Occipital lobe (tissue), 2 donors: Measurements from ENCODE around the gene COL2A1. TPM values are rescaled to one million over a fixed set of nuclear protein-coding genes. Genes with fewer than 3 reads are reported as not detected.
A peak's percentile ranks its signal among the peaks of the same experiment; 100 is the strongest.
"Not testable (repeated sequence)": the region's sequence is repeated elsewhere in the genome, so short reads cannot be mapped to it uniquely, and the experiment has no call there.

ENCODE experiments used
- DNase-seq: peaks from one replicate; lab custom pipeline; 2025; lab: John Stamatoyannopoulos, UW
- total RNA-seq: library from RNA; depleted of rRNA; stranded (reverse); fragments of >200 nt; gene quantifications from one replicate; pipeline ENCODE4 v1.2.3, GENCODE V29; 2014

COL2A1 gene
- total RNA-seq, 1 donor from 2014 or later, result 0.78 TPM

DNA sequence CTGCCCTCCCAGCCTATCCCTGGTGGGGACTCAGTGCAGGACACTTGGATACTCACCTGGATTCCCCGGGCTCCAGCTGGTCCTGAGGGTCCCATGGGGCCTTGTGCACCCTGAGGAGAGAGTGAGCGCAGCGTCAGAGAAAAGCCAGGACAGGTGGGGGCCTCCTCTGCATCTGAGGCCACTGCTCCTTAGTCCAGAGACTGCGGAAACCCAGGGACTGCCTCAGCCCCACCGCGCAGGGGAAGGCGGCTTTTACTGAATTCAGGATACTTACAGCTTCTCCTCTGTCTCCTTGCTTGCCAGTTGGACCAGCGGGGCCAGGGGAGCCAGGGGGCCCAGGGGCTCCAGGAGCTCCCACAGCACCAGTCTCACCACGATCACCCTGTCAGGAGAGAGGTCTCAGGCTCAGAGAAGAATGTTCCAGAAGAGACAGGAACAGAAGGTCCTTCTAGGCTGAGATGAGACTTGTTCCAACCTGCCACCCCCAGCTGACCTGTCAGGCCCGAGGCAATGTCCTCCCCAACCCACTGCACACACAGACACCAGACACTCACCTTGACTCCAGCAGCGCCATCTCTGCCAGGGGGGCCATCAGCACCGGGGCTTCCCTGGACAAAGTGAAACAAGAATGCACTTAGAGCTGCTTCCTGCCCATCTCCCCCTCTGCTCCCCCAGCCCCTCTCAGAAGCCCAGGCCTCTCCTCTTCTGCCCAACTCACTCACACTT is 27.1 kb downstream of the COL2A1 start:
- DNase-seq, result no peak

DNA sequence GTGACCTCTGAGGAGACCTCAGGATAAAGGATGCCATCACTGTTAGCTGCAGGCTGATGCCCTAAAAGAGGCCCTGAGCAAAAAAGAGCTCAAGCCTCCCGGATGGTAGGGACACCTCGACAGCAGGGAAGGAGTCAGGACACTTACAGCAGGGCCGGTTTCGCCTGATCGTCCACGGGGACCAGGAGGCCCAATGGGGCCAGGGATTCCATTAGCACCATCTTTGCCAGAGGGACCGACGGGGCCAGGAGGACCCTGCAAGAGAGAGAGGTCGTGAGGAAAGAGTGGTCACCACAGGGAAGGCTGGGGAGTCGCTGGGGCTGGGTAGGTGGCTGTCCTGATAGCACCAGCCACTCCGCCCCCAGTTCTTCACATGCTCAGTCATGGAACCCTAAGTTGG is 28.5 kb downstream of the COL2A1 start:
- DNase-seq, result no peak

DNA sequence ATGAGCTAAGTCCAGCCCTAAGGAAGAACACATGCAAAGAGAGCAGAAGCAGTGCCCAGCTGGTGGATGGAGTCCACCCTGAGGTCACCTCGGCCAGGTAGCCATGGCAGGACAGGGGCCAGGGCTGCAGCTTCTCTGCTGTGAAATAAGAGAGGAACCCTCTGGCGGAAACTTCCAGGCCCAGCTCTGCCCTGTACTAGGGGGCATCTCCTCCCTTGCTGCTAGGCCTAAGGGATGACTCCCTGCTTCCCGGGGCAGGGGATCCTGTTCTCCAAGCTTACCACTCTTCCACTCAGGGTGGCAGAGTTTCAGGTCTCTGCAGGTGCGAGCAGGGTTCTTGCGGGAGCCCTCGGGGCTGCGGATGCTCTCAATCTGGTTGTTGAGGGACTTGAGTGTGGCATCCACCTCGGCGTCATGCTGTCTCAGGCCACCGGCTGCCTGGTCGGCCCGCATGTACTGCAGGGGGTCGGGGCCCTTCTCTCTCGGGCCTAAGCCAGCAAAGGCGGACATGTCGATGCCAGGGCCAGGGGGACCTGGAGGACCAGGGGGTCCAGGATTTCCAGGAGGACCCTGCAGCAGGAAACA is 29.1 kb downstream of the COL2A1 start:
- DNase-seq, result no peak

DNA sequence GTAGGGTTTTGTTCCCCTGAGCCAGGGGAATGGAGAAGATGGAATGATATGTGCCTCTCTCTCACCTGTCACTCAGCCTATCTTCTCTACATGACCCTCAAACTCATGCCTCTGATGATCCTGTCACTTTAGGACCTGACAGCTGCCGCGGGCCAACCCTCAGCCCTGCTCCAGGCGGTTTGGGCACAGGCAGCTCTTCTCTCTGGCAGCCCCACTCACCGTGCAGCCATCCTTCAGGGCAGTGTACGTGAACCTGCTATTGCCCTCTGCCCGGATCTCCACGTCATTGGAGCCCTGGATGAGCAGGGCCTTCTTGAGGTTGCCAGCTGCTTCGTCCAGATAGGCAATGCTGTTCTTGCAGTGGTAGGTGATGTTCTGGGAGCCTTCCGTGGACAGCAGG is 30.4 kb downstream of the COL2A1 start:
- DNase-seq, result no peak

DNA sequence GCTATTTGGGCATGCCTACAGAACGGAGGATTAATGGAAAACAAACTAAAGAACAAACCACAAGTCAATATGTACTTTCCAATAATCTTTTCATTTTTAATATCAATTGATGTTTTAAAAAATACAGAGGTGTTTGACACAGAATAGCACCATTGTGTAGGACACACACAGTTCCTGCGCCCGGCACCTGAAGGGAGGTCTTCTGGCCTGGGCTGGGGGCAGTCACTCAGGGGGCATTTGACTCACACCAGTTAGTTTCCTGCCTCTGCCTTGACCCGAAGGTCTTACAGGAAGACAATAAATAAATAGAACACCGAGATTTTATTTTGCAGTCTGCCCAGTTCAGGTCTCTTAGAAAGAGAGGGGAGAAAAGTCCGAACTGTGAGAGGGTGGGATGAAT is 31.4 kb downstream of the COL2A1 start:
- no peak for DNase-seq

DNA sequence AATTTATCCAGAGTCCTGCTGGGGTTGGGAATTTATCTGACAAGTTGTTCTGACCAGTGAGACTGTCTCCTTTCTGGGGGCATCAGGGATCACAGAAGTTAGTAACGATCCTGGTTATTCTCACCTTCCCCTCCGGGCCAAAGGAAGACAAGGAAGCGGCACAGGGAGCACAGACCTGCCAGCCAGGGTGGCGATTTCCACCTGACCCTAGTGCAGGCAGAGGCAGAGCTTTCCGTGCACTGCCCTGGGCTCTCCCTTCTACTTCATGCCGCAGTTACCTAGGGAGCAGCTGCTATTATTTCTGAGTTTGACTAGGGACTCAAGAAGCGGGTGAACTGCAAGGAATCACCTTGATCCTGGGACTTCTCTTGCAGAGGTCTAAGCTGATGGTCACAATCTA is 33.4 kb downstream of the COL2A1 start:
- no peak for DNase-seq

DNA sequence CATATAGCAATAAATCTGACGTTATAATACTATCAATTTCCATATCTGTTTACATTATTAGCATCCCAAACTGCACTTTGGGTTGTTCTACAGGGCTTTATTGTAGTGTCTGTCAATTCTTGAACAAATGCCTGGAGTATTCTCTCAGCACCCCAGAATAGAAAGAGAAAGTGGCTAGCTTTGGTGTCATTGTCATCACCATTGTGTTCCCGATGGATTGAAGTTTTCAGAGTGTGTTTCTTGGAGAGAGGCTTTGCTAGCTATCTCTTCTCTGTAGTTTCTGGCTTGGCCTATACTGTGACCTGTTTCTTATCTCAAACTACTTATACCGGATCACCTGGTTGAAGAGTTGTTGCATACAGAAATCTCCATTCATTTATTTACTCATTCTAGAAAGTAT is 34.4 kb downstream of the COL2A1 start:
- DNase-seq, result no peak

DNA sequence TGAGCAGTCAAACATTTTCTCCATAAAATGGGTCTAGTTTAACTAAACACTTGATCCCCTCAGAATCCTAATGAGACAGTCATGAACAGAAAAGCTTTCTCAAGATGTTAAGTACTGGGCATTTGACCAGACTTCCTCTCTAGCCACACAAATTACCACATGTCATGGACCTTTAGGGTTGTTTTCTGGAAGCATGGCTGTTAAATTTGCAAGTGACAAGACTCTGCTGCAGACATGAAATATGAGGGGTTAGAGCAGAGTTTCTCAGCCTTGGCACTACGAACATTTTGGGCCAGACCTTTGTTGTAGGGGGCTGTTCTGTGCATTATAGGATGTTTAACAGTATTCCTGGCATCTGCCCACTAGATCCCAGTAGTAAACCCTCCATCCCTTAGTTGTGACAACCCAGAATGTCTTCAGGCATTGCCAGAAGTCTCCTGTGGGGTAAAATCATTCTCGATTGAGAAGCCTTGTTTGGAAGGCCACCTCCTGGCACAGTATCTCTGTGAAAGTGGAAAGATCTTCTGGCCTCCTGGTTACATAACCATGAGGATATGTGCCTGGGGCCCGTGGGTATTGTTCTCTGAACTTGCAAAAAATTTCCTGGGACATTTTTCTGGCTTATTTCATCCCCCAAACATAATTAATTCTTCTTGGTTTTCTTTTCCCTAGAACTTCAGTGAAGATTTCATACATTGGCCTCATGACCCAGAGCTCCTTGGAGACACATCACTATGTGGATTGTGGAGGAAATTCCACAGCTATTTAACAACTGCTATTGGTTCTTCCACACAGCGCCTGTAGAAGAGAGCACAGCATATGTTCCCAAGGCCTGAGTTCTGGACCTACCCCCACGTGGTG is 36.6 kb downstream of the COL2A1 start:
- DNase-seq, result no peak

DNA sequence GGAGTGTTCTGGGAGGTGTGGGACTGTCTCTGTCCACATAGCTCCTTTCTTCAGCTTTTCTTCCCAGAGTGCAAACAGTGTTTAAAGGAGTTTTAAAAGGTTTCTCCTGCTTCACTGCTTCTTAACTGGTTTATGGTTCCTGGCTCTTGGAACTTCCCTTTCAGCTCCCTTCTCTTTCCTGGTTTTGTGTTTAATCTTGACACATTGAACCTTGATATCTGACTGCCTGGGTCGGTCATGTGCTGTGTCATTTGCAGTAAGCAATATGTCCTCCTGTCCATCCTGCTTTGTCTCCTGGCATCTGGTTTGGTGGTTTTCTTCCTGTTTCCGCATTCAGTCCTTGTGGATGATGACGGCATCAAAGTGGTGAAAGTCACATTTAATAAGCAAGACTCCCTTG is 38.7 kb downstream of the COL2A1 start:
- DNase-seq, result no peak

DNA sequence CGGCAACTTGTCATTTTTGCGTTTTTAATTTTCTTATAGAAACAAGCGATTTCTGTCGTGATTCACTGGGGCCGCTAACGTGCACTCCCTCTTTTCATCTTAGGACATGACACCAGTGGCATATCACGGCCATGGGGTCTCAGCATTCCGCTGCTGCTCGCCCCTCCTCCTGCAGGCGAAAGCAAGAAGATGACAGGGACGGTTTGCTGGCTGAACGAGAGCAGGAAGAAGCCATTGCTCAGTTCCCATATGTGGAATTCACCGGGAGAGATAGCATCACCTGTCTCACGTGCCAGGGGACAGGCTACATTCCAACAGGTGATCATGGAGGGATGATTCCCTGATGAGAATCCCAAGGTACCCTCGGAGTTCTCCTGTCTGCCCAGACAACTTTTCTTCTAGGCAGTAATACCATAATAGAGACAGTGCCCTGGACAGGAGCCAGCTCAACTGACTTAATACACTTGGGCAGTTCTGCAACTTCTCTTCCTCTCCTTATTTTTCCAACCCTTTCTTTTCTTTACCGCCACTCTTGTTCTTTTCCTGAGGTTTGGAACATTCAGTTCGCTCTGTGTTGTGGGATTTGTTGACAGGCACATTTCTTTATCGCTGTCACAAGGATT is 40.1 kb downstream of the COL2A1 start:
- no peak for DNase-seq

DNA sequence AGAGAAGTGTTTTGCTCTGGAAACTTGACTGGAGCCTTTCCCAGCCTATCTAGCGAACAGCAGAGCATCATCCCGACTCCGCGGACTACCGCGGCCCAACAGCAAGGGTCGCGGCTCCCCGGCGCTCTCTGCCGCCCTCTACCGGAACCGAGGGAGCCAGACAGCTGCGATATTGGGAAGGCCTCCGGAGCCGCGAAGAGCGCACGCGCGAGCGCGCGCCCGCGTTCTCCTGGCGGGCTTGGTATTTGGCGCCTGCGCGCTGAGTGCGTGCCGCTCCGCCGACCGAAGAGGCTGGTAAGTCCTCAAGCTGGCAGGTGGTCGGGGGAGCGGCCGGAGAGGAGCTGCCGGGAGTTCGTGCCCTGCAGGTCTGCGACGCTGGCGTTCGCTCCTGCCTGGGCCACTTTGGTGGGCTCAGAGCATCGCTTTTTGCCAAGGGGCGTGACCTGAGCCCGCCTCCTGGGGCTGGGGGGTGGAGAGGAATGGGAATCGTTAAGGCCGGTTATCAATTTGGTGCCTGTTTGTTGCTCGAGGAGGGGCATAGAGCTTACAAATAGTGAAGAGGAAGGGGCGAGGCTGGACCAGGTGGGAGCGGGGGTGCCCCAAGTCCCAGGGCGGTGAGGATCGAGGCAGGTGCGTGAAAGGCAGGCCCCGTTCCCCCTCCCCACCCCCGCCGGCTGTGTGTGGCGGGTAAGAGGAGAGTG is 40.8 kb downstream of the COL2A1 start, which contains the start of gene TMEM106C:
TSS of gene TMEM106C (plus strand) at position 257 of the 701 bp plus-strand sequence. CDS start 641 bp downstream, outside the sequence.
- DNase-seq, result peak; percentile 87

DNA sequence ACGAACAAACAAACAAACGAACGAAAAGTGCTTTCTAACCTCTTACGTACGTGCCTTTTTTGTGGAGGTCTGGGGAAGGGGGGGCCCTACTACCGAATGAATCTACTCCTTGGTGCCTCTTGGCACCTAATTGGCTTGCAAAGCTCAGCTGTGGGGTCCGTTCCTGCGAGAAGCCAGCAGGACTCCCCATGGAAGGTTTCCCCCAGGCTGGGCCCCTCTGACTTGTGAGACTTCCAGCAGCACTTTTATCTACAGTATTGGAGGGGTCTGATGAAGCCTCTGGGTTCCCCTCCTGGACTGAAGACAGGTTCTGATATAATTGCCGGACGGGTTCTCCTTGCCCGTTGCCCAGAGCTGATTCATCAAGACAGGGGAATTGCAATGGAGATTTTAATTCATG is 42.1 kb downstream of the COL2A1 start:
- DNase-seq, result no peak

DNA sequence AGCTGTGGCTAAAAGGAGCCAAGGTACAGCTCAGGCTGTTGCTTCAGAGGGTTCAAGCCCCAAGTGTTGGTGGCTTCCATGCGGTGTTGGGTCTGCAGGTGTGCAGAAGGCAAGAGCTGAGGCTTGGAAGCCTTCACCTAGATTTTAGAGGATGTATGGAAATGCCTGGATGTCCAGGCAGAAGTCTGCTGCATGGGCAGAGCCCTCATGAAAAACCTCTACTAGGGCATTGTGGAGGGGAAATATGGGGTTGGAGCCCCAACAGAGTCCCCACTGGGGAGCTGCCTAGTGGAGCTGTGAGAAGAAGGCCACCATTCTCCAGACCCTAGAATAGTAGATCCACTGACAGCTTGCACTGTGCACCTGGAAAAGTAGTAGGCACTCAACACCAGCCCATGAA is 46.6 kb downstream of the COL2A1 start:
- not testable (repeated sequence) for DNase-seq

DNA sequence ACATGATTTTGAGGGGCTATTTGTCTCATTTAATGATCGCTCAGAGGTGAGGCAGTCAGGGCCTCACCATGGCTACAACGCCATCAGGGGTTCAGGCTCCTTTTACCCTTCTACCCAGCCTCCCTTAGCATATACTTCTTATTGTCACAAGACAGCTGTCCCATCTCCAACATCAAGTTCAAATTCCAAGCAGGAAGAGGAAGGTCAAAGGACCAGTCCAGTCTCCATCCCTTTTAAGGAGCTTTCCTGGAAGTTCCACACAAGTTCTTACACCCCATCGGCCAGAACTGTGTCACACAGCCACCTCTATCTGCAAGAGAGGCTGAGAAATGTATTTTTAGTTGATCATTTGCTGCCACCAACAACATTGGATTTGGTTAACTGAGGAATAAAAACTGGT is 49.2 kb downstream of the COL2A1 start:
- DNase-seq, result no peak

DNA sequence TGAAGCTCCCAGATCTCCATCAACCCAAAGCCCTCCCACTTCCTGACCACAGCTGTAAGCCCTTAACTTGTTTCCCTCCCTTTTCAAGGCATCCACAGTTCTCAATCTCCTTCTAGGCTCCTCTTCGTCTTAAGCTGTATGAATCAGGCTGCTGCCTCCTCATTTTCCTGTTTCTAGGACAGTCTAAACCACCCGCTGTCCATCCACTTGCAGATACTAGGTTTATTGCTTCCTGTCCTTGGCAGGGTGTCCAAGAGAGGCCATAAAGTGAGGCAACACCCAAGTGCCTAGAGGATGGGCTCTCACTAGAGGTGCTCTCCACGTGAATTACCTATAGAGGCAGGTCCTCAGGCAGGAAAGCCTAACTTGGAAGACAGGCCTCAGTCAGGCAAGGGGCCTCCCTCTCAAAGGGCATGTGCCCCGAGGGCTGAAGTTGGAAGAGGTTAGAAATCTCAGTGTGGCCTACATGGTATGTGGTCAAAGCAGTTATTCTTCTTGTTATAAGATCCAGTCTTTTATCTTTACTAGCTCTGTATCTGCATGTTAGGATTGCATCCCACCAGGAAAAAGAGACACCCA is 49.7 kb downstream of the COL2A1 start:
- DNase-seq, result no peak

DNA sequence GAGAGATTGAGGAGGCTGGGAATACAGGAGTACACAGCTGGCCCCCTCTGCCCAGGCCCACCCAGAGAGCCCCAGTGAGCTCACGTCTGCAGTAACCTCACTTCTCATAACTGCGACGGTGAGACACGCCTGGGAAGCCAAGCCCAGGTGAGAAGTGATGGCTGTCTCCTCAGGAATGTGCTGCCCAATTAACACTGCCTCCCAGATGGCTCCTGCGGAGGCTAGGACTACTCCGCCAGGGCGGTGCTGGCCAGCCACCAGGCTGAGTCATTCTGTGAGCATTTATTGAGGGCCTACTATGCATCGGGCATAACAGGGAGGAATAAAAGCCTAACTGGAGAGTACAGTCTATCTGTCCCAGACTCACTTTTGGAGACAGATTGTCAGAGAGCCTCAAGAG is 50.2 kb downstream of the COL2A1 start:
- no peak for DNase-seq

DNA sequence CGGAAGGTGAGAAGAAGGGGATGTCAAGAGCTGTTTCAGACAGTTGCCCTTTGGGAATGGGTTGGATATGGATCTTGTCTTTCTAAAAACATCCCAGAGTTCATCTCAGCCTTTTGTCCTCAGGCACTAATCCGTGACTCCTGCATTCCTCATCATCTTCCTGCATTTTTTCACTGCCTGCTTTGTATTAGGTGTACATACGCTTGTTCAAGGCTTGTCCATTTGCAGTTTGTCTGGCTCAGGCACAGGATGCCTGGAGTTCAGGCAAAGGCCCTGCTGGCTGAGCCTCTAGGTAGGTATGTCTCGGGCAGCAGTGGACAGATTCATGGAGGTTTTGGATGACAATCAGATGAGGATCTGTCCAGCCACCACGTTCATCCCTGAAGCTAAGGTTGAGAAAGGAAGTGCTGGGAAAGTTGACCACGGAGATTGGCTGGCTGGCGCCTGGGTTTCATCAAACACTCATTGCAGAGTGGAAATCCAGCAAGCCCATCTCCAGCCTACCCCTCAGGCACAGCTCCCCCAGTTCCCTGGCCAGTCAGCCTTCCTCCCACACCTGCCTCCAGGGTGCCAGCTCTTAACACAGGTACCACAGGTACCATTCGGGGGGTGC is 53.3 kb downstream of the COL2A1 start:
- DNase-seq, result no peak

DNA sequence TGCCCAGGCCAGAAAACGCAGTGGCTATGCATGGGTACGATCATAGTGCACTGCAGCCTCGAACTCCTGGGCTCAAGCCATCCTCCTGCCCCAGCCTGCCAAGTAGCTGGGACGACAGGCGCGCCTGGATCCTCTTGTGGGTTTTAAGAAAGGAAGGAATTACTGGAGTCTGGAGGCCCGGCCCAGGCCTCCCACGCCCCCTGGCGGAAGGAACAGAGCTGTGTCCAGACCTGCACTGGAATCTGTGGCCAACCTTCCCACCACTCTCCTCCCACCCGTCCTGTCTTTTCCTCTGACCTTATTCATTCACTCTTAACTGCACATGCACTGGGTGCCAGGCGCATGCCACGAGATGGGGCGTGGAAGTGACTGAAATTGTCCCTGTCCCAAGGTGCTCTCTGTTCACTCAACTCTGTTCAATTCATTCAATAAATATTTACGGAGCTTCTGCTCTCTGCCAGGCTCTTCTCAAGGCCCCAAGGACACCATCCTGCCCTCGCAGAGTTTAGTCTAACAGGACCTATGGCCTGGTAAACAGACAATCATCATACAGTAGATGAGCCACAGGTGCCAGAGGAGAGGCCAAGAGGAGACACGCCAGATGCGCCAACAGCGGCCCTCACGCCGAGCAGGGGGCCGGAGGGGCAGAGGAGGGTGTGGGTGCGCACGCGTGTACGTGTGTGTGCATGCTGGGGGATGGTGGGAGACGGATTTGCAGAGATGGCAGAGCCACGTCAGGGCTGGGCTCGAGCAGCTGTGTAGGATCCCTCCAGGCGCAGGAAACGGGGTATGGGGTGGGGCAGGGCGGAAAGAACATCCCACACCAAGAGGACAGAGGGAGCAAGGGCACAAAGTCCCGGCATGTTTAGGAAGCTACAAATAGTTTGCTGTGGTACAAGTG is 54.6 kb downstream of the COL2A1 start:
- no peak for DNase-seq

DNA sequence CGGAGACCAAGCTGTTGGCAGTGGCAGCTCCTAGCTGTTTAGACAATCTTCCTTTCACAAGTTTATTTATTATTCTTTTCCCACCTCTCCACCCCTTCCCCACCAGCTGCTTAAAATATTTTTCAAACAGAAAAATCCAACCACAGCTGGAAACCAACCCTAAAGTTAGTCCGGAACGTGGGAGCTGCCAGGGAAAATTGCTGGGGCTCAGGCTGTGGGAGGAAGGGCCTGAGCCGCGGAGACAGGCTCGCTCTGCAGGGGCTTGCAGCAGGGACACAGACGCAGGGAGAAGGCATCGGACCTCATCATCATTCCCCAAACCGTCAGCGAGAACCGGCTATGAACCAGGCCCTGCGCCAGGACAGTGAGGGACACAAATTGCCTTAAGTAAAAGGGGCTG is 56.9 kb downstream of the COL2A1 start:
- no peak for DNase-seq
